MM.1S (cell line): ENCODE measurements around the gene TAGLN2.

ENCODE experiments used
- DNase-seq: peaks from one replicate; pipeline ENCODE4 v3.0.0-alpha.2; 2015
- H2AFZ ChIP-seq: fragments of 300-600 bp; sonication (generic); 2 replicates; pipeline ENCODE4 v1.6.0; 2016; ENCODE audit warnings: antibody characterized with exemption, low read length
- H3F3A ChIP-seq: fragments of 300-600 bp; sonication (generic); 2 replicates; pipeline ENCODE4 v1.6.1; 2016; ENCODE audit warnings: mild to moderate bottlenecking, antibody characterized with exemption, low read length, moderate library complexity, mixed read lengths; ENCODE audit not compliant: insufficient read depth
- H3K27ac ChIP-seq: fragments of 300-600 bp; sonication (generic); 2 replicates; pipeline ENCODE4 v1.5.1; 2016; ENCODE audit warnings: mild to moderate bottlenecking, low read length
- H3K27me3 ChIP-seq: fragments of 300-600 bp; sonication (generic); replicated peaks from 2 replicates; pipeline ENCODE4 v1.6.0; 2016; ENCODE audit warnings: low read length; ENCODE audit not compliant: insufficient read depth
- H3K36me3 ChIP-seq: fragments of 300-600 bp; sonication (generic); replicated peaks from 2 replicates; pipeline ENCODE4 v1.6.1; 2016; ENCODE audit warnings: mild to moderate bottlenecking, low read length, mixed read lengths; ENCODE audit not compliant: insufficient read depth
- H3K4me1 ChIP-seq: fragments of 300-600 bp; sonication (generic); 2 replicates; pipeline ENCODE4 v1.6.1; 2016; ENCODE audit warnings: low read length, mixed read lengths
- H3K4me2 ChIP-seq: fragments of 300-600 bp; sonication (generic); 2 replicates; pipeline ENCODE4 v1.6.0; 2016; ENCODE audit warnings: low read depth, low read length
- H3K4me3 ChIP-seq: fragments of 300-600 bp; sonication (generic); 2 replicates; pipeline ENCODE4 v1.5.1; 2016; ENCODE audit warnings: low read length, mixed read lengths
- H3K79me2 ChIP-seq: fragments of 300-600 bp; sonication (generic); 2 replicates; pipeline ENCODE4 v1.6.1; 2016; ENCODE audit warnings: mixed run types, low read length, mixed read lengths
- H3K9ac ChIP-seq: fragments of 300-600 bp; sonication (generic); 2 replicates; pipeline ENCODE4 v1.6.1; 2016; ENCODE audit warnings: low read length, mixed read lengths
- H3K9me2 ChIP-seq: fragments of 300-600 bp; sonication (generic); replicated peaks from 2 replicates; pipeline ENCODE4 v1.6.1; 2016; ENCODE audit warnings: mild to moderate bottlenecking, low read length, mixed read lengths; ENCODE audit not compliant: insufficient read depth
- H3K9me3 ChIP-seq: fragments of 300-600 bp; sonication (generic); replicated peaks from 2 replicates; pipeline ENCODE4 v1.6.1; 2016; ENCODE audit warnings: mild to moderate bottlenecking, low read length, mixed read lengths; ENCODE audit not compliant: insufficient read depth
- H4K20me1 ChIP-seq: fragments of 300-600 bp; sonication (generic); 2 replicates; pipeline ENCODE4 v1.6.1; 2016; ENCODE audit warnings: mild to moderate bottlenecking, low read length, moderate library complexity, mixed read lengths; ENCODE audit not compliant: insufficient read depth
- EZH2 ChIP-seq: fragments of 300-600 bp; sonication (generic); optimal IDR thresholded peaks from 2 replicates; pipeline ENCODE3; 2017; ENCODE audit warnings: low read depth, mild to moderate bottlenecking, antibody characterized with exemption, low read length, mixed read lengths
- EZH2phosphoT487 ChIP-seq: fragments of 300-600 bp; sonication (generic); IDR thresholded peaks from 2 replicates; pipeline ENCODE4 v1.6.1; 2018; ENCODE audit warnings: antibody characterized with exemption, low read length
- TF ChIP-seq, protein P1 (sequence below): fragments of 300-600 bp; sonication (generic); IDR thresholded peaks from 2 replicates; pipeline ENCODE4 v1.5.1; 2016; ENCODE audit warnings: antibody characterized with exemption, low read length, mixed read lengths

The TAGLN2 gene

DNA sequence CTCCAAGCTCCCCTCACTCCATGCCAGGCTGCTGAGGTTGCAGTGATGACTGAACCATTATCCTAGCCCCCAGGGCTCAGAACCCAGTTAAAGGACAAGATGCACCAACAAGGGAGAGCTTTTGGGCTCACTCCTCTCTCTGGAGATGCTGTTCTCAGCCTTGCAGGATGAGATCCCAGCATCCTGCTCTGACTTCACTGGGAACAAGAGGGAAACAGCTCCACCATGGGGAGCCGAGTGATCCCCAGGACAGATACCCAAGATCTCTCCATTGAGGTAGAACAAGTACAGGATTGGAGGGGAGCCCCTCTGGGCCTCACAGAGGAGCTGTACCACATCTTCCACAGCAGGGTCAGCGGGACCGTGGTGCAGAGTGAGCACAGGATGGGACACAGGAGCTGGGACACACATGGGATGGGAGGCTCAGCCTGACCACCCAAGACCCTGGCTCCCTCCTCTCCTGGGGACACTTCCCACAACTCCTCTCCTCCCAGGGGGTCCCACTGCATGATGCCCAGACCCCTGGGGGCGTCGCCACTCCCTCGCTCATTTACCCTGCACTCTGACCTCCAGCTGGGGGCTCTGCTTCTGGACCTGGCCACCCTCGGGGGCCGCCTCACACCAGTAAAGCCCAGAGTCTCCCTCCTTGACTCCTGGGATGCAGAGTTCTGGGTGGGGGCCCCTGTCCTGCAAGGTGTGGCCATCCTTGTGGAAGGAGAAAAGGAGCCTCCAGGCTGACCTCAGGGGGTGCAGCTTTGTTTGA, 47.3 kb upstream of the TAGLN2 start:
- Histone ChIP-seq H3K4me3 (no peak overlapping the region), H3K4me2 (no peak overlapping the region), H2AFZ (no peak overlapping the region), H3K9me3 (no peaks in the 10 kb centered on the region), H3K79me2 (no peaks in the 10 kb centered on the region), H3K4me1 (no peaks in the 10 kb centered on the region), H4K20me1 (no peaks in the 10 kb centered on the region), H3K27me3 (no peaks in the 10 kb centered on the region), H3K27ac (no peak overlapping the region), H3K36me3 (no peaks in the 10 kb centered on the region), H3K9ac (no peak overlapping the region), H3F3A (no peaks in the 10 kb centered on the region), H3K9me2 (no peaks in the 10 kb centered on the region)
- no peak for DNase-seq
- TF ChIP-seq EZH2phosphoT487 (no peak), EZH2 (no peak)
- TF ChIP-seq, protein P1, sequence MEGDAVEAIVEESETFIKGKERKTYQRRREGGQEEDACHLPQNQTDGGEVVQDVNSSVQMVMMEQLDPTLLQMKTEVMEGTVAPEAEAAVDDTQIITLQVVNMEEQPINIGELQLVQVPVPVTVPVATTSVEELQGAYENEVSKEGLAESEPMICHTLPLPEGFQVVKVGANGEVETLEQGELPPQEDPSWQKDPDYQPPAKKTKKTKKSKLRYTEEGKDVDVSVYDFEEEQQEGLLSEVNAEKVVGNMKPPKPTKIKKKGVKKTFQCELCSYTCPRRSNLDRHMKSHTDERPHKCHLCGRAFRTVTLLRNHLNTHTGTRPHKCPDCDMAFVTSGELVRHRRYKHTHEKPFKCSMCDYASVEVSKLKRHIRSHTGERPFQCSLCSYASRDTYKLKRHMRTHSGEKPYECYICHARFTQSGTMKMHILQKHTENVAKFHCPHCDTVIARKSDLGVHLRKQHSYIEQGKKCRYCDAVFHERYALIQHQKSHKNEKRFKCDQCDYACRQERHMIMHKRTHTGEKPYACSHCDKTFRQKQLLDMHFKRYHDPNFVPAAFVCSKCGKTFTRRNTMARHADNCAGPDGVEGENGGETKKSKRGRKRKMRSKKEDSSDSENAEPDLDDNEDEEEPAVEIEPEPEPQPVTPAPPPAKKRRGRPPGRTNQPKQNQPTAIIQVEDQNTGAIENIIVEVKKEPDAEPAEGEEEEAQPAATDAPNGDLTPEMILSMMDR = no peak

DNA sequence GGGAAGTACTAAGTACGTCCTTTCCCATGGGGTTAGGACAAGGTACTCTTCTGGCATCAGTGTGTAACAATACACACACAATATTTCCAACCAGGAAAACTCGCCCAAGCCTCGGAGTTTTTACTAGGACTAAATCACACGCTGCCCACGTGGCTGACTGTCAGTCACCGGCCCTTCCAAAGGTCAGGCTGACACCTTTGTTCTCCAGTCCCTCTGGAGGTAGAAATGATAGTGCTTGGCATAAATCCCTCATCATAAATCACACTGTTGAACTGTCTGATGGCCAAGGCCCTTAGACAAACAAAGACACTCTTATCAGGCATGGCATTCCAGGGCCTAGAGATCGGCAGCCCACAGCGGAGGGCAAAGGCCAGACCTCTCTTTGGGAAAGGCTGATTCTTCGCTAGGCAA, 45.6 kb upstream of the TAGLN2 start:
- H2AFZ ChIP-seq = no peak overlapping the region
- no peaks in the 10 kb centered on the region for H3K27me3 ChIP-seq
- H3K79me2 ChIP-seq = no peaks in the 10 kb centered on the region
- no peaks in the 10 kb centered on the region for H3K36me3 ChIP-seq
- no peak overlapping the region for H3K9ac ChIP-seq
- H3K9me2 ChIP-seq = no peaks in the 10 kb centered on the region
- DNase-seq = no peak
- no peak overlapping the region for H3K4me3 ChIP-seq
- H3K27ac ChIP-seq = no peak overlapping the region
- no peaks in the 10 kb centered on the region for H3F3A ChIP-seq
- H4K20me1 ChIP-seq = no peaks in the 10 kb centered on the region
- TF ChIP-seq EZH2 (no peak), EZH2phosphoT487 (no peak)
- TF ChIP-seq, protein P1 = no peak
- H3K4me2 ChIP-seq = no peak overlapping the region
- no peaks in the 10 kb centered on the region for H3K9me3 ChIP-seq
- H3K4me1 ChIP-seq = no peaks in the 10 kb centered on the region

DNA sequence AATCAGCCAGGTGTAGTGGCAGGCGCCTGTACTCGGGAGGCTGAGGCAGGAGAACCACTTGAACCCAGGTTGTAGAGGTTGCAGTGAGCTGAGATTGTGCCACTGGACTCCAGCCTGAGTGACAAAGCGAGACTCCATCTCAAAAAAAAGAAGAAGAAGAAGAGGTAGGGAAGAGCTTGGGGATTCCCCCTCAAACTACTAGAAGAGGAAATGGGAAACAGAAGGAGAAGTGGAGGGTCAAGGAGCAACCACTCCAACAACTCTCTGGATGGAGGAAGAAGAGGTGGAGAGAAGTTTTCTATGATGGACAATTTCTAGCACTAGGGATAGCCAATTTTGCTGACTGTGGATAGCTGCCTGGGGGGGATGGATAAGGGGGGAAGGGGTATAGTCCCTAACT, 43.6 kb upstream of the TAGLN2 start:
- H3K9ac ChIP-seq = no peak overlapping the region
- no peaks in the 10 kb centered on the region for H3K36me3 ChIP-seq
- no peaks in the 10 kb centered on the region for H3F3A ChIP-seq
- no peaks in the 10 kb centered on the region for H4K20me1 ChIP-seq
- H3K79me2 ChIP-seq = no peaks in the 10 kb centered on the region
- no peak for TF ChIP-seq EZH2
- TF ChIP-seq EZH2phosphoT487 = no peak
- TF ChIP-seq, protein P1 = no peak
- no peak overlapping the region for H3K4me3 ChIP-seq
- no peaks in the 10 kb centered on the region for H3K4me1 ChIP-seq
- H3K27me3 ChIP-seq = no peaks in the 10 kb centered on the region
- H2AFZ ChIP-seq = no peak overlapping the region
- no peak overlapping the region for H3K4me2 ChIP-seq
- H3K9me3 ChIP-seq = no peaks in the 10 kb centered on the region
- no peaks in the 10 kb centered on the region for H3K9me2 ChIP-seq
- DNase-seq = no peak
- no peak overlapping the region for H3K27ac ChIP-seq
